ENCODE data around the gene SLC5A2.

DNA sequence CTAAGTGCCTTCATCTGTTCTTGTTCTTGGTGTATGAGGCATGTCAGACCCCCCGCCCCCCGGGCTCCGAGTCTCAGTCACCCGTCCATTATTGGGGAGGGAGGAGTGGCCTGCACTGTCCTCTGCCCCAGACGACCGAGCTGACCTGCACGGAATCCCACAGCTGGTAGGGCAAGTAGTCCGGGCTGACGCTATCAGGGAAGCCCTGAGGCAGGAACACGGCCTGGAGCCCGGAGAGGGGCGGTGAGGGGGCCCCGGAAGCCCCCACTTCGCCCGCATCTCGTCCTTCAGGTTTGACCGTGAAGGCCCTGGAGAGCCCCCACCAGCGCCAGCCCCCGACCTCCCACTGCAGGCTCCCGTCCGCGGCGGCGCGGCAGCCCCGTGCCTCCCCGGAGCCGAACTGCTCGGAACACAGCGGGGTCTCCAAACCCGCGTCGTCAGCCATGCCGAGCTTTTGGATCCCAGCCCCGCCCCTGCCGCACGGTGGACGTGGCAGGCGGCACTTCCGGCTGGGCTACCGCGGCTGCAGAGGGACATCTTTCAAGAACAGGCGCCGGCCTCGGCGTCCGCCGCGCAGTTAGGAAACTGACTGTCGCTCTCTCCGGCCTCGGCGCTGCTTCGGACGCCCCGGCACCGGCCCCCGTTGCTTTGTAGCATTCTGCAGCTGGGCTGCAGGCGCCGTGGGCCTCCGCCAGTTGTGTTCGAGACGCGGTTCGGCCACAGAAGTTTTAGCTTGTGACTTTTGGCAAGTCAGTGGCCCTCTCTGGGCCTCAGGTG lies 25.2 kb downstream of the SLC5A2 start, which contains the start of gene RUSF1:
- no peak for TF ChIP-seq EZH2 (IDR thresholded peaks at IDR 0.05; ENCODE audit: low read length, missing control alignments)
- TF ChIP-seq, protein P1, sequence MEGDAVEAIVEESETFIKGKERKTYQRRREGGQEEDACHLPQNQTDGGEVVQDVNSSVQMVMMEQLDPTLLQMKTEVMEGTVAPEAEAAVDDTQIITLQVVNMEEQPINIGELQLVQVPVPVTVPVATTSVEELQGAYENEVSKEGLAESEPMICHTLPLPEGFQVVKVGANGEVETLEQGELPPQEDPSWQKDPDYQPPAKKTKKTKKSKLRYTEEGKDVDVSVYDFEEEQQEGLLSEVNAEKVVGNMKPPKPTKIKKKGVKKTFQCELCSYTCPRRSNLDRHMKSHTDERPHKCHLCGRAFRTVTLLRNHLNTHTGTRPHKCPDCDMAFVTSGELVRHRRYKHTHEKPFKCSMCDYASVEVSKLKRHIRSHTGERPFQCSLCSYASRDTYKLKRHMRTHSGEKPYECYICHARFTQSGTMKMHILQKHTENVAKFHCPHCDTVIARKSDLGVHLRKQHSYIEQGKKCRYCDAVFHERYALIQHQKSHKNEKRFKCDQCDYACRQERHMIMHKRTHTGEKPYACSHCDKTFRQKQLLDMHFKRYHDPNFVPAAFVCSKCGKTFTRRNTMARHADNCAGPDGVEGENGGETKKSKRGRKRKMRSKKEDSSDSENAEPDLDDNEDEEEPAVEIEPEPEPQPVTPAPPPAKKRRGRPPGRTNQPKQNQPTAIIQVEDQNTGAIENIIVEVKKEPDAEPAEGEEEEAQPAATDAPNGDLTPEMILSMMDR (conservative IDR thresholded peaks at IDR 0.05 in 1 of 2, IDR thresholded peaks at IDR 0.05 in 1 of 2; ENCODE audit: low read depth in 1 of 2, low read length in 2 of 2), result no peak
